ENCODE data around the gene PPP6R2.

GRCh38 chr22:50487290-50488005 is 144.3 kb downstream of the PPP6R2 start:
- TF ChIP-seq, protein P1, sequence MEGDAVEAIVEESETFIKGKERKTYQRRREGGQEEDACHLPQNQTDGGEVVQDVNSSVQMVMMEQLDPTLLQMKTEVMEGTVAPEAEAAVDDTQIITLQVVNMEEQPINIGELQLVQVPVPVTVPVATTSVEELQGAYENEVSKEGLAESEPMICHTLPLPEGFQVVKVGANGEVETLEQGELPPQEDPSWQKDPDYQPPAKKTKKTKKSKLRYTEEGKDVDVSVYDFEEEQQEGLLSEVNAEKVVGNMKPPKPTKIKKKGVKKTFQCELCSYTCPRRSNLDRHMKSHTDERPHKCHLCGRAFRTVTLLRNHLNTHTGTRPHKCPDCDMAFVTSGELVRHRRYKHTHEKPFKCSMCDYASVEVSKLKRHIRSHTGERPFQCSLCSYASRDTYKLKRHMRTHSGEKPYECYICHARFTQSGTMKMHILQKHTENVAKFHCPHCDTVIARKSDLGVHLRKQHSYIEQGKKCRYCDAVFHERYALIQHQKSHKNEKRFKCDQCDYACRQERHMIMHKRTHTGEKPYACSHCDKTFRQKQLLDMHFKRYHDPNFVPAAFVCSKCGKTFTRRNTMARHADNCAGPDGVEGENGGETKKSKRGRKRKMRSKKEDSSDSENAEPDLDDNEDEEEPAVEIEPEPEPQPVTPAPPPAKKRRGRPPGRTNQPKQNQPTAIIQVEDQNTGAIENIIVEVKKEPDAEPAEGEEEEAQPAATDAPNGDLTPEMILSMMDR (IDR thresholded peaks at IDR 0.05; ENCODE audit: extremely low read depth in 1 of 2, insufficient read depth in 1 of 2, low read depth in 1 of 2, low read length in 2 of 2): no peak
- no peak for TF ChIP-seq POLR2A (IDR thresholded peaks at IDR 0.05; ENCODE audit: low read depth, low read length)
- no peak for TF ChIP-seq POLR2AphosphoS5 (IDR thresholded peaks at IDR 0.05; ENCODE audit: insufficient read depth, low read depth, low read length)
- no peak for TF ChIP-seq JUN (IDR thresholded peaks at IDR 0.05; ENCODE audit: borderline replicate concordance, insufficient read depth, insufficient read length, low read depth)
- TF ChIP-seq, protein P2, sequence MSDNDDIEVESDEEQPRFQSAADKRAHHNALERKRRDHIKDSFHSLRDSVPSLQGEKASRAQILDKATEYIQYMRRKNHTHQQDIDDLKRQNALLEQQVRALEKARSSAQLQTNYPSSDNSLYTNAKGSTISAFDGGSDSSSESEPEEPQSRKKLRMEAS (IDR thresholded peaks at IDR 0.05; ENCODE audit: insufficient read depth, insufficient read length): no peak
- TF ChIP-seq FOS (IDR thresholded peaks at IDR 0.05; ENCODE audit: borderline replicate concordance, insufficient read depth, low read length): no peak
